Immature natural killer cell (primary cell): Measurements from ENCODE around the gene WRAP73. TPM values are rescaled to one million over a fixed set of nuclear protein-coding genes. Genes with fewer than 3 reads are reported as not detected.

ENCODE experiments used
- DNase-seq, 3 donors: peaks; one replicate each; pipeline ENCODE4 v3.0.0; 2022; ENCODE audit warnings: mixed read lengths in 1 of 3
- H3K27ac Mint-ChIP-seq, 6 donors: one replicate each; pipeline ENCODE4 v1.8.0; 2020; ENCODE audit warnings: mixed read lengths in 6 of 6, mild to moderate bottlenecking in 5 of 6, inconsistent platforms in 4 of 6, moderate library complexity in 3 of 6
- H3K27me3 Mint-ChIP-seq, 3 donors: one replicate each; pipeline ENCODE4 v1.8.0; 2020 to 2021; ENCODE audit warnings: low read depth in 3 of 3, mild to moderate bottlenecking in 3 of 3, mixed read lengths in 3 of 3, moderate library complexity in 3 of 3, inconsistent platforms in 1 of 3
- H3K36me3 Mint-ChIP-seq, 3 donors: one replicate each; pipeline ENCODE4 v1.8.0; 2020; ENCODE audit warnings: mixed read lengths in 3 of 3, inconsistent platforms in 2 of 3, mild to moderate bottlenecking in 2 of 3
- H3K4me1 Mint-ChIP-seq, 2 donors: one replicate each; pipeline ENCODE4 v1.8.0; 2020; ENCODE audit warnings: inconsistent platforms in 2 of 2, mild to moderate bottlenecking in 2 of 2, mixed read lengths in 2 of 2, moderate library complexity in 1 of 2
- H3K4me3 Mint-ChIP-seq, 5 donors: one replicate each; pipeline ENCODE4 v1.8.0; 2020; ENCODE audit warnings: mild to moderate bottlenecking in 5 of 5, mixed read lengths in 5 of 5, inconsistent platforms in 3 of 5, moderate library complexity in 3 of 5
- H3K9me3 Mint-ChIP-seq, 6 donors: one replicate each; pipeline ENCODE4 v1.8.0; 2020; ENCODE audit warnings: mild to moderate bottlenecking in 6 of 6, mixed read lengths in 6 of 6, inconsistent platforms in 4 of 6, moderate library complexity in 3 of 6
- polyA plus RNA-seq, 3 donors: library from polyadenylated mRNA; unstranded; fragments of 300-500 nt; fragmentation: Illumina TruSeq; gene quantifications; one replicate each; pipeline ENCODE4 v1.2.3, GENCODE V29; 2021

The WRAP73 gene
- 10 to 100 TPM; 19.9 to 26.8 (median 21.1) TPM for polyA plus RNA-seq

GRCh38 chr1:3649342-3650247 lies at the start of gene WRAP73:
Gene WRAP73 (minus strand): TSS chr1:3650103. CDS start chr1:3649999, 104 bp downstream.
- peak within 1 kb of the TSS in 5 of 6 donors; percentile 51 to 84 (median 66) for H3K27ac Mint-ChIP-seq
- peak; percentile 81 to 85 (median 84) for DNase-seq
- H3K4me3 Mint-ChIP-seq, result peak within 1 kb of the TSS; percentile 82 to 88 (median 86)
- H3K27me3 Mint-ChIP-seq, result peaks cover 13 to 16% (median 14%) of the 10 kb centered on the region in 3 donors
- peaks cover 3 to 12% (median 3%) of the 10 kb centered on the region in 3 donors for H3K36me3 Mint-ChIP-seq
- H3K9me3 Mint-ChIP-seq, result no peaks in the 10 kb centered on the region
- H3K4me1 Mint-ChIP-seq, result peaks cover 21 to 34% of the 10 kb centered on the region in 2 donors

- Mint-ChIP-seq H3K36me3 (no peaks in the 10 kb centered on the region), H3K4me1 (peaks cover 3 to 6% of the 10 kb centered on the region in 2 donors), H3K4me3 (no peak overlapping the region), H3K27ac (no peak overlapping the region), H3K27me3 (peaks cover 2 to 4% (median 2%) of the 10 kb centered on the region in 3 donors), H3K9me3 (no peaks in the 10 kb centered on the region)
- no peak for DNase-seq
Measured at GRCh38 chr1:3699596-3699995, 49.7 kb upstream of the WRAP73 start.

GRCh38 chr1:3698660-3699408 lies 48.9 kb upstream of the WRAP73 start:
- Mint-ChIP-seq H3K4me3 (no peak overlapping the region), H3K27me3 (peaks cover 2 to 4% (median 2%) of the 10 kb centered on the region in 3 donors), H3K4me1 (no peaks in the 10 kb centered on the region), H3K27ac (no peak overlapping the region), H3K9me3 (no peaks in the 10 kb centered on the region), H3K36me3 (no peaks in the 10 kb centered on the region)
- no peak for DNase-seq

GRCh38 chr1:3697810-3698209 lies 47.9 kb upstream of the WRAP73 start:
- no peaks in the 10 kb centered on the region for H3K4me1 Mint-ChIP-seq
- H3K4me3 Mint-ChIP-seq, result no peak overlapping the region
- H3K27me3 Mint-ChIP-seq, result peaks cover 2 to 4% (median 2%) of the 10 kb centered on the region in 3 donors
- no peak overlapping the region for H3K27ac Mint-ChIP-seq
- no peak for DNase-seq
- no peaks in the 10 kb centered on the region for H3K9me3 Mint-ChIP-seq
- H3K36me3 Mint-ChIP-seq, result no peaks in the 10 kb centered on the region

GRCh38 chr1:3697104-3697503 lies 47.2 kb upstream of the WRAP73 start:
- no peak overlapping the region for H3K27ac Mint-ChIP-seq
- peaks cover 2 to 4% (median 2%) of the 10 kb centered on the region in 3 donors for H3K27me3 Mint-ChIP-seq
- DNase-seq, result no peak
- H3K9me3 Mint-ChIP-seq, result no peaks in the 10 kb centered on the region
- no peak overlapping the region for H3K4me3 Mint-ChIP-seq
- no peaks in the 10 kb centered on the region for H3K4me1 Mint-ChIP-seq
- no peaks in the 10 kb centered on the region for H3K36me3 Mint-ChIP-seq

- DNase-seq, result no peak
- no peaks in the 10 kb centered on the region for H3K4me1 Mint-ChIP-seq
- no peaks in the 10 kb centered on the region for H3K9me3 Mint-ChIP-seq
- no peaks in the 10 kb centered on the region for H3K36me3 Mint-ChIP-seq
- no peak overlapping the region for H3K4me3 Mint-ChIP-seq
- no peak overlapping the region for H3K27ac Mint-ChIP-seq
- peaks cover 2 to 4% (median 2%) of the 10 kb centered on the region in 3 donors for H3K27me3 Mint-ChIP-seq
Measured at GRCh38 chr1:3696689-3697088, 46.8 kb upstream of the WRAP73 start.

GRCh38 chr1:3695326-3696217 lies 45.7 kb upstream of the WRAP73 start:
- peaks cover 2 to 4% (median 2%) of the 10 kb centered on the region in 3 donors for H3K27me3 Mint-ChIP-seq
- no peak overlapping the region for H3K27ac Mint-ChIP-seq
- no peaks in the 10 kb centered on the region for H3K36me3 Mint-ChIP-seq
- H3K9me3 Mint-ChIP-seq, result no peaks in the 10 kb centered on the region
- H3K4me3 Mint-ChIP-seq, result peak overlapping the region in 3 of 5 donors; percentile 13 to 63 (median 46)
- H3K4me1 Mint-ChIP-seq, result no peaks in the 10 kb centered on the region
- DNase-seq, result peak in 1 of 3 donors; percentile 11

GRCh38 chr1:3693321-3693720 lies 43.4 kb upstream of the WRAP73 start:
- Mint-ChIP-seq H3K9me3 (no peaks in the 10 kb centered on the region), H3K4me3 (no peak overlapping the region), H3K4me1 (no peaks in the 10 kb centered on the region), H3K27me3 (peaks cover 0 to 2% (median 0%) of the 10 kb centered on the region in 3 donors), H3K27ac (no peak overlapping the region), H3K36me3 (no peaks in the 10 kb centered on the region)
- DNase-seq, result no peak

GRCh38 chr1:3692598-3692997 lies 42.7 kb upstream of the WRAP73 start:
- H3K36me3 Mint-ChIP-seq, result no peaks in the 10 kb centered on the region
- H3K9me3 Mint-ChIP-seq, result no peaks in the 10 kb centered on the region
- no peak for DNase-seq
- H3K27me3 Mint-ChIP-seq, result no peaks in the 10 kb centered on the region
- no peak overlapping the region for H3K4me3 Mint-ChIP-seq
- H3K27ac Mint-ChIP-seq, result no peak overlapping the region
- no peaks in the 10 kb centered on the region for H3K4me1 Mint-ChIP-seq

GRCh38 chr1:3691421-3692204 lies 41.7 kb upstream of the WRAP73 start:
- Mint-ChIP-seq H3K27ac (no peak overlapping the region), H3K4me1 (no peaks in the 10 kb centered on the region), H3K36me3 (no peaks in the 10 kb centered on the region), H3K4me3 (peak overlapping the region in 1 of 5 donors; percentile 5), H3K9me3 (no peaks in the 10 kb centered on the region), H3K27me3 (no peaks in the 10 kb centered on the region)
- DNase-seq, result no peak

GRCh38 chr1:3690282-3691065 lies 40.6 kb upstream of the WRAP73 start:
- no peak for DNase-seq
- Mint-ChIP-seq H3K4me1 (no peaks in the 10 kb centered on the region), H3K27ac (no peak overlapping the region), H3K4me3 (no peak overlapping the region), H3K27me3 (no peaks in the 10 kb centered on the region), H3K36me3 (no peaks in the 10 kb centered on the region), H3K9me3 (no peaks in the 10 kb centered on the region)

- Mint-ChIP-seq H3K4me3 (no peak overlapping the region), H3K4me1 (no peaks in the 10 kb centered on the region), H3K27ac (no peak overlapping the region), H3K36me3 (no peaks in the 10 kb centered on the region), H3K9me3 (no peaks in the 10 kb centered on the region), H3K27me3 (peaks cover 0 to 2% (median 0%) of the 10 kb centered on the region in 3 donors)
- no peak for DNase-seq
Measured at GRCh38 chr1:3689138-3689750, 39.3 kb upstream of the WRAP73 start.
